GM18858 (cell line): ENCODE measurements around the gene AFF3.
"Not testable (repeated sequence)": the region's sequence is repeated elsewhere in the genome, so short reads cannot be mapped to it uniquely, and the experiment has no call there.

Source experiments
- ATAC-seq: cut with Tn5 transposase; IDR thresholded peaks from one replicate; pipeline ENCODE4 v1.9.1; 2021; ENCODE audit not compliant: unreplicated experiment

AFF3 gene

GRCh38 chr2:99770876-99771275 lies 371.5 kb downstream of the AFF3 start:
- ATAC-seq, result no peak

GRCh38 chr2:99765731-99766318 lies 376.6 kb downstream of the AFF3 start:
- no peak for ATAC-seq

DNA sequence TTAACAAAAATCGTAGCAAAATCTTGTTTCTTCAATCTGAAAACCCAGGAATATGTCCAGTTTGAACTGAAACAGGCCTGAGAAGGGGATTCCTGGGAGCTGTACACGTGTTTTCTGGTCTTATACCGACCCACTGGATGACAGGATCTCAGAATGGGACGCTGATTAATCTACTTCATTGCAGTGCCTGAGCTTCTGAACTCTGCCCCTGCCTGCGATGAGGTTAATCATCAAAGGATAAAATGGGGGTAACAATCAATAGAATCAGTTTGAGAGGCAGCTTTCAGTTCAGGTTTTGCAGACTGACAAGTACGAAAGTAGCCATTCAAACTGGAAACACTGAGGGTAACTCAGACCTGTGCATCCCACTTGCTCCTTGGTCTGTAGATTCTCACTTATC lies 378.6 kb downstream of the AFF3 start:
- ATAC-seq, result no peak

GRCh38 chr2:99762714-99763113 lies 379.7 kb downstream of the AFF3 start:
- no peak for ATAC-seq

DNA sequence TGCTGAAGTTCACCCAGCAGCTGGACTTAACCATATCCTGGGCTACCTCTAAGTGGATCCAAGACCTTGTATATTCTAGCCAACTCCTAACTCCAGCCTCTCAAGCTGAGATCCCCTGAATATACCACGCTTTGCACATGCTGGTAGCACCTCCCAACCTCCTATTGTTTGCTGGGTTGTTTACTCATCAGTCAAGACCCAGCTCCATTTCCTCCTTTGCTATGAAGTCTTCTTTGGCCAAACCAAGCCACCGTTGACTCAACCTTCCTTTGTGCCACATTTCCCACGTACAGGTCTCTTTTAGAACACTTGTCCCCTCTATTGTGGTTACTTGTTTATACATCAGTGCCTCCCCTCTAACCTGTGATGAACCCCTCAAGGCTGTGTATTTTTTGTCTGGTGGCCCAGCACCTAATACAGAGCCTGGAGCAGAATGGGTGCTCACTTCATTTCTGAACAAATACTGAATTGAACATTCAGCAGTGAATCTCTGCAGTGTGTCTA lies 384.7 kb downstream of the AFF3 start:
- no peak for ATAC-seq

- no peak for ATAC-seq
Measured at GRCh38 chr2:99756059-99756458, 386.3 kb downstream of the AFF3 start.

GRCh38 chr2:99754210-99754609 lies 388.2 kb downstream of the AFF3 start:
- no peak for ATAC-seq

DNA sequence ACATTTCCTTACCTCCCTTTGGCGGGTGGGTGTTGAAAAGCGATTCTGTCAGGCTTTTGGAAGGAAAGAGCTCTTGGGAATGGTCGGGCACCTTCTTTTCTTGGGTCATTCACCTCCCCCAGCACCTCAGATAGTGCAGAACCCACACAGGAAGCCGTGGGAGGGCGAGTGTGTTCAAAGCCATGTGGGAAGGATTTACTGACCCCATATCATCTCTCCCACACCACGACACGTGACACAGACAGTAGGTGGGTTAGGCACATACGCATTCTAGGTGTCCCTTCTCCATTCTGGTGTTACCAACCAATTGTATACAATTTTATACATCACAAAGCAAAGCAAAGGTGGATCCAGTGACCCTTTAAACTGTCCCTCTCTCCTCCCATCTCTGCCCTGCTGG lies 388.9 kb downstream of the AFF3 start:
- no peak for ATAC-seq

DNA sequence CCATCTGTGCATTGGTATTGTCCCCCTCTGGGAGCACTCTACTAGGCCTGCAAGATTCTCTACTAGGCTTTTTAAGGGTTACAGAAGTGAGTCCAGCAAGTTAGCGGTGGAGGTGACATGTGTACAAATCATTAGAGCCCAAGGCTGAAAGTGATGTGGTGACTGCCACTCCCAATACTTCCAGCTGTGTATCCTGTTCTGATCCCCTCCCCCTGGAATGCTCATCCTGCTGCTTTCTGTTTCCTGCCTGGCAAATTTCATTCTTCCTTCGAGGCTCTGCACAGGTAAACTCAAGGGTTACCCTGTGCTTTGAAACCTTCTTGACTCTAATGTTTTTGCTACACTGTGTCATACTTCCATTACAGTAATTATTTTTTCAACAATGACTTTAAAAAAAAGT lies 394.0 kb downstream of the AFF3 start:
- ATAC-seq, result no peak

DNA sequence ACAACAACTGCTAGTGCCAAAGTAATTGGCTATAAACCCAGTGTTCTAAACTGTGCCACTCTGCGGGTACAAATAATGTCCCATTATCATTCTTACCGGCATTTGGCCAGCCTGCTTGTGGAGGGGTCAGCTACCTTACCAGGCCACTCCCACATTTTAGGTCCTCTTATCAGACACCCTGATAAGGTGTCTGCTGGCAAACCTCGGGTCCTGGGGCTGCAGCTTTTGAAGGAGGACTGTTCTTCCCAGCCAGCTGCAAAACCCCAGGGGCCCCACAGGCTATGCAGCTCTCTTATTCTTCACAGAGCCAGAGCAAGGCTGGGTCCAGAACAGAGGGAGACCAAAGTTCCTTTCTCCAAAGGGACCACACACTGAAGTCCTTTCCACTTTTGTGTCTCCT lies 394.5 kb downstream of the AFF3 start:
- no peak for ATAC-seq

DNA sequence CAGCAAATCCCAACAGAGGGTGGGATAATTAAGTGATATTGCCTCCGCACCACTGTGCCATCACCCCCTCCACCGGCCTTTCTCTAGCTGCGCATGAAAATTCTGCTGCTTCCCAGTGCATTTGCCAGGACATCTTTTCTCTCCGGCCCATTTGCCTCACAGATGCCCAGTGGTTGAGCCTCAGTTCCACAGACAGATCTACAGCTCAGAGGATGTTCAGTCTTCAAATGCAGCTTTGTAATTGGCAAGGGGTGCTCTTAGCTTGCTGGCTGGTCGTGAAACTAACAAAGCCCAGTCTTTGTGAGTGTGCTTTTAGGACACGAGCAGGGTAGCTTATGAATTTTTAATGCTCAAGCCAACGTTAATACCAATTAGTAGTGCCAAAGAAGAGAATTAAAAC lies 399.2 kb downstream of the AFF3 start:
- ATAC-seq, result no peak

GRCh38 chr2:99737537-99737936 lies 404.9 kb downstream of the AFF3 start:
- ATAC-seq, result no peak

DNA sequence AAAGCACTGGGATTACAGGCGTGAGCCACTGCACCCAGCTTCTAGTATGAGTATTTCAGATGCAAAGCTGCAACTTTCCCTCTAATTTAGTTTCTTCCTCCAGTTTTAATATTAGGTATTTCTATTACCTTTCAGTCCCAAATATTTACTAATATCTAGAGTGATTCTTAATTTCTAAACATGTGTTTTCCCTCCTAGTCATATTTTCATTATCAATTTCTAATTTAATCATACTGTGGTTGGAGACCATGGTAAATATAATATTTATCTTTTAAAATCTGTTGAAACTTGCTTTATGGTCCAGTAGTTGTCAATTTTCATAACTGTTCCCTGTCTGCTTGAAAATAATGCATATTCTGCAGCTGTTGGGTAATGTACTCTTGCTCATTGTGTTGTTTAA lies 406.6 kb downstream of the AFF3 start:
- no peak for ATAC-seq

- ATAC-seq, result not testable (repeated sequence)
Measured at GRCh38 chr2:99735314-99735713, 407.1 kb downstream of the AFF3 start.

DNA sequence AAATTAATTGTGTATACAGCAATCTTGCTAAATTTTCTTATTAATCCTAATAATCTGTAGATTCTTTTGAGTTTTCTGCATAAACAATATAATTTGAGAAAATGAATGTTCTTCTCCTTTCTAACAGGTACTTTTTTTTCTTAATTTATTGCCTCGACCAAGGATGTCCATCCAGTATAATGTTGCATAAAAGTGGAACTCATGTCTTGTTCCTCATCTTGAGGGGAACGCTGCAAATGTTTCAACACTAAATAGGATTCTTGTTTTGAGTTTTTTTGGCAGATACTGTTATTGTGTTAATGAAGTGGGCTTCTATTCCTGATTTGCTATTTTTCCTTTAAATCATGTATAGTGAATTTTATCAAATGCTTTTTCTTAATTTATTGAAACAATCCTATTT lies 408.2 kb downstream of the AFF3 start:
- ATAC-seq, result no peak

DNA sequence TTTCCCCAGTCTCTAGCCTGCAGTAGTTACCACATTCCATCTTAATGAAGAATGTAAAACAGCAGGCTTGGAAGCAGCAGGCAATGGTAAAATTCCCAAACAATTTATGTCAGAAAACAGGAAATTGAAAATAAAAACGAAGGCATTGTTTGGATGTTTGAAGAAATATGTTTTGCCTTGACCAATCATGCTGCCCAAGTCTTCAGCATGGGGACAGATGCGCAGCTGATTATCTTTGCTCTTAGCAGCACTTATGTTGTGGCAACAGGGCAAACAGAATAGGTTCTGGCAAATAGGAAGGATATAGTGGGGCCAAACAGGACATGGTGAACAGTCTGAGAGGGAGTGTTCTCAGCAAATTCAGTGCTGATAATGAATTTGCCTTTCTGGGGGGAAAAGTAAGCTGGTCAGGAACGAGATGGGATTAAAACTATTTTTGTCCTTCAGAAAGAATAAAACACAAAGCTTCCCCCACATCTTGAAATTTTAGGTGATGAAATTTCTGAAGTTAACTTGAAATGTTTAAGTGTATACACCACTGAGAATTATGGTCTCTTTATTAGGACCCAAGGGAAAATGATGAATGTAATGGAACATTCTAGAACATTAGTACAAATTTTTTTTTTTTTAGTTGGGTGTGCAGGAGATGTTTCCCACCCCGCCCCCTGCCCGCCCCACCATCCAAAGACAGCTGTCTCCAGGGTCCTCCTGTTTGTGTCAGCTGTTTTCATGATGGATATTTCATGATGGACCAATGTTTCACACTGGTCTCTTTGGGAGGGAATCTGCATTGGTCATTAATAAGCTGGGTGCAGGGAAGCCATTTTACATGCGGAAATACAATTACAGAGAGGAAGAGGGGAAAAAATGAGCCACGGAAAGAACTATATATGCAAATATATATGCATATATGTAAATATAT lies 413.0 kb downstream of the AFF3 start:
- no peak for ATAC-seq

DNA sequence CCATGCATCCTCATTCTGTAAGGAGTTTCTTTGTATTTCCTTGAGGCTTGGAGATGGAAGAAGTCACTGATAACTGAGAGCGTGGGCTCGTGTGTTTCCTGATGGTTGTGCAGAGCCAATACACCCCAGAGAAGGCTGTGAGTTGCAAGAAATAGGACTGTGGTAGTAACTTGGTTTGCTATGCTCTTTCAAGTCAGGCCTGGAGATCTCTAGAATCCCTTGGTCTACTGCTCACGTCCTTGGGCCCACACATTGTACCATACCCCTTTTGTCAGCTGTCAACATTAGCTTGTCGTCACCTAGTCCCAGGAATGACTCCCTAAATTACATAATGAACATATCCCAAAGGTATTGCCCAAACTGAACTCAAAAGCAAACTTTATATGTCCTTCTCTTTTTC lies 414.2 kb downstream of the AFF3 start:
- no peak for ATAC-seq

GRCh38 chr2:99727199-99727598 lies 415.2 kb downstream of the AFF3 start:
- no peak for ATAC-seq

DNA sequence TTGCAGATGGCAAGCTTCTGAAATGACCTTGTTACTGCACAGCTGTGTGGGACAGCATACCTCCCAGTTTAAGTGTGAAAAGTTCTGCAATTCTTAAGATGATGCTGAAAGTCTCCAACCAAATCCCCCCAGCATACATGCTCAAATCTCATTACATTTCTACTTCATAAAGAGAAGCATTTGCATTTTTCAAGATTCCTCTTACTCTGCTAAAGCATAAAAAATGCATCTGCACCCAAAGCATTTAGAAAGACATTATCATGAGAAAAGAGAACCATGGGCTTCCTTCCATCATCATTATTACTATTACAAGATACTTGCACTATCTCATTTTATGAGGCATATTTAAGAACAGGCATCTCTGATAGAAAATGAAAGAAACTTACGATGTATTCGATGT lies 415.7 kb downstream of the AFF3 start:
- no peak for ATAC-seq

- no peak for ATAC-seq
Measured at GRCh38 chr2:99725820-99726219, 416.6 kb downstream of the AFF3 start.

GRCh38 chr2:99722476-99722875 lies 419.9 kb downstream of the AFF3 start:
- no peak for ATAC-seq

- no peak for ATAC-seq
Measured at GRCh38 chr2:99719102-99719501, 423.3 kb downstream of the AFF3 start.
